Ovary (tissue), 9 donors: ENCODE data around the gene KIZ. TPM values are rescaled to one million over a fixed set of nuclear protein-coding genes. Genes with fewer than 3 reads are reported as not detected.
A peak's percentile ranks its signal among the peaks of the same experiment; 100 is the strongest.

Experiments
- DNase-seq, 5 donors: peaks; one replicate each; pipeline ENCODE4 v3.0.0-alpha.2; 2019 to 2020
- H3K27ac ChIP-seq, 2 donors: fragments of 200-600 bp; one replicate each; pipeline versions ENCODE4 v1.5.1 to v1.8.0; 2019 to 2022
- H3K27me3 ChIP-seq: fragments of 200-600 bp; one replicate; pipeline ENCODE4 v1.8.0; 2022
- H3K36me3 ChIP-seq: fragments of 200-600 bp; sonication (generic); one replicate; pipeline ENCODE4 v1.5.1; 2019
- H3K4me1 ChIP-seq: one replicate; pipeline ENCODE4 v1.8.1; 2013; ENCODE audit warnings: mild to moderate bottlenecking, moderate library complexity; ENCODE audit not compliant: insufficient read depth
- H3K4me3 ChIP-seq: fragments of 200-600 bp; sonication (generic); one replicate; pipeline ENCODE4 v1.5.1; 2017
- H3K9me3 ChIP-seq, 2 donors: fragments of 200-600 bp in 1 of 2; sonication (generic) in 1 of 2; one replicate each; pipeline versions ENCODE4 v1.5.1 to v1.8.1; 2013 to 2019; ENCODE audit warnings: mild to moderate bottlenecking in 1 of 2, moderate library complexity in 1 of 2
- EP300 ChIP-seq: sonication (generic); formaldehyde crosslinking; IDR thresholded peaks from one replicate; pipeline ENCODE4 v1.6.1; 2017; ENCODE audit warnings: antibody characterized with exemption
- POLR2A ChIP-seq: fragments of 450-650 bp; IDR thresholded peaks from one replicate; pipeline ENCODE4 v1.6.1; 2017; ENCODE audit warnings: antibody characterized with exemption, mild to moderate bottlenecking, moderate library complexity
- WGBS, 3 donors: extraction: QIAGEN DNeasy Blood & Tissue Kit in 1 of 3; methylation state at CpG; one replicate each; pipeline versions ENCODE4 v1.1.5 to v1.1.7; 2013 to 2017; 5-methylcytosine and 5-hydroxymethylcytosine counted together
- intact Hi-C, 4 donors: fragments of 100-400 bp; cut with DNase I; formaldehyde crosslinking; loops; one replicate each; pipeline versions ENCODE4 v1.11.0 to v1.15.1; 2022 to 2023
- polyA plus RNA-seq, 2 donors: library from polyadenylated mRNA; stranded (reverse); fragments of 200-250 nt in 1 of 2; fragments of 350-450 nt in 1 of 2; fragmentation: Illumina TruSeq in 1 of 2; extraction: RNeasy Lipid Tissue Mini Kit (QIAGEN cat#74804) in 1 of 2; gene quantifications; one replicate each; pipeline ENCODE4 v1.2.3, GENCODE V29; 2013 to 2014
- total RNA-seq, 7 donors: library from RNA; depleted of rRNA in 2 of 7; stranded (reverse); fragments of >200 nt in 2 of 7; fragmentation: NEBNext Ultra II Directional in 3 of 7; extraction: Animal tissue kit (Norgen Biotek cat#: 25700) in 3 of 7; gene quantifications; one replicate each; pipeline versions ENCODE4 v1.1.0 to v1.2.4, GENCODE V29; 2016 to 2023
- TF ChIP-seq, protein P1 (sequence below), 3 donors: fragments of 450-650 bp in 2 of 3; fragments of 200-600 bp in 1 of 3; IDR thresholded peaks; one replicate each; pipeline versions ENCODE4 v1.5.1 to v1.8.0; 2016 to 2022; ENCODE audit warnings: antibody characterized with exemption in 3 of 3, mild to moderate bottlenecking in 1 of 3
- donor health status: DM: no; HTN: no; CAD: no; lungs with moderate emphysema.
- donor health status: DM: no; HTN: no; CAD: no.
- donor health status: Bipolar disorder and iron deficiency.
- donor health status: DM: yes; HTN: yes; CAD: no.
- donor health status: DM: no; HTN: no; CAD: no.
- donor health status: DM: yes; HTN: yes; CAD: no.

KIZ gene
- total and polyA plus RNA-seq, 9 donors, result 20.5 to 59.5 (median 42.1) TPM

DNA sequence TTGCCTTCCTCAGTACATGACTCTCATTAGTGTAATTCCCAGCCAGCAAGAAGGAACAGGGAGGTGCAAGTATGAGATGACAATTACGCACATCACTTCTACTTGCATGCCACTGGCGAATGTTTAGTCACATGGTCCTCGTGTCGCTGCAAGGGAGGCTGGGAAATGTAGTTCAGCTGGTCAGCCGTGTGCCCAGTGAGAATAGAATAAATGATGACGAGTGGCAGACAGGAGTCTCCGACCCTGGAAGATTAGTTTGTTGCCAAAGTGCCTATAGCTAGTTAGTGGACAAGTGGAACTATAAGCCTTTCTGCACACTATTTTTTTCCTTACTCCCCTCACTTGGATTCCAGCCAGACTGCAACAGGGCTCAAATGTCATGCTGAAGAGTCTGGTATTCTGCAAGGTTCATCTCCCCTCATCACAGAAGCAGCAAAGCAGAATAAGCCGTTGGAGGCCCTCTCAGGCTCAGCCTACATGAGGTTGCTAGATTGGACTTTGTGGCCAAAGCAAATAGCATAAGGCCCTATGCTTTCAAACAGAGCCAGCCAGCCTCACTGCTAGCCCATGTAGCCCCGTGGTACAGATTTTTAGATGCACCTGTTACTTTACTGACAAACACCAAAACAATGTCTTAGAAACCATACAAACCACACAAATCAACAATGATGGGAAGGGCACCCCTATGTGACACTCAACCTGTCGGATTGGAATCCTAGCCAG lies 29.4 kb upstream of the KIZ start:
- no peaks in the 10 kb centered on the region for H3K27me3 ChIP-seq
- H3K27ac ChIP-seq, result no peak overlapping the region
- H3K36me3 ChIP-seq, result no peaks in the 10 kb centered on the region
- no peak for TF ChIP-seq EP300
- no peak for TF ChIP-seq POLR2A
- TF ChIP-seq, protein P1, sequence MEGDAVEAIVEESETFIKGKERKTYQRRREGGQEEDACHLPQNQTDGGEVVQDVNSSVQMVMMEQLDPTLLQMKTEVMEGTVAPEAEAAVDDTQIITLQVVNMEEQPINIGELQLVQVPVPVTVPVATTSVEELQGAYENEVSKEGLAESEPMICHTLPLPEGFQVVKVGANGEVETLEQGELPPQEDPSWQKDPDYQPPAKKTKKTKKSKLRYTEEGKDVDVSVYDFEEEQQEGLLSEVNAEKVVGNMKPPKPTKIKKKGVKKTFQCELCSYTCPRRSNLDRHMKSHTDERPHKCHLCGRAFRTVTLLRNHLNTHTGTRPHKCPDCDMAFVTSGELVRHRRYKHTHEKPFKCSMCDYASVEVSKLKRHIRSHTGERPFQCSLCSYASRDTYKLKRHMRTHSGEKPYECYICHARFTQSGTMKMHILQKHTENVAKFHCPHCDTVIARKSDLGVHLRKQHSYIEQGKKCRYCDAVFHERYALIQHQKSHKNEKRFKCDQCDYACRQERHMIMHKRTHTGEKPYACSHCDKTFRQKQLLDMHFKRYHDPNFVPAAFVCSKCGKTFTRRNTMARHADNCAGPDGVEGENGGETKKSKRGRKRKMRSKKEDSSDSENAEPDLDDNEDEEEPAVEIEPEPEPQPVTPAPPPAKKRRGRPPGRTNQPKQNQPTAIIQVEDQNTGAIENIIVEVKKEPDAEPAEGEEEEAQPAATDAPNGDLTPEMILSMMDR (IDR thresholded peaks at IDR 0.05), result no peak
- no peak overlapping the region for H3K4me3 ChIP-seq
- 30 to 40% (median 31%) methylated on average over 10 of the region's 10 CpGs for WGBS, 3 donors
- intact Hi-C loops, result no loop called here
- no peaks in the 10 kb centered on the region for H3K9me3 ChIP-seq
- no peak for DNase-seq
- no peaks in the 10 kb centered on the region for H3K4me1 ChIP-seq

DNA sequence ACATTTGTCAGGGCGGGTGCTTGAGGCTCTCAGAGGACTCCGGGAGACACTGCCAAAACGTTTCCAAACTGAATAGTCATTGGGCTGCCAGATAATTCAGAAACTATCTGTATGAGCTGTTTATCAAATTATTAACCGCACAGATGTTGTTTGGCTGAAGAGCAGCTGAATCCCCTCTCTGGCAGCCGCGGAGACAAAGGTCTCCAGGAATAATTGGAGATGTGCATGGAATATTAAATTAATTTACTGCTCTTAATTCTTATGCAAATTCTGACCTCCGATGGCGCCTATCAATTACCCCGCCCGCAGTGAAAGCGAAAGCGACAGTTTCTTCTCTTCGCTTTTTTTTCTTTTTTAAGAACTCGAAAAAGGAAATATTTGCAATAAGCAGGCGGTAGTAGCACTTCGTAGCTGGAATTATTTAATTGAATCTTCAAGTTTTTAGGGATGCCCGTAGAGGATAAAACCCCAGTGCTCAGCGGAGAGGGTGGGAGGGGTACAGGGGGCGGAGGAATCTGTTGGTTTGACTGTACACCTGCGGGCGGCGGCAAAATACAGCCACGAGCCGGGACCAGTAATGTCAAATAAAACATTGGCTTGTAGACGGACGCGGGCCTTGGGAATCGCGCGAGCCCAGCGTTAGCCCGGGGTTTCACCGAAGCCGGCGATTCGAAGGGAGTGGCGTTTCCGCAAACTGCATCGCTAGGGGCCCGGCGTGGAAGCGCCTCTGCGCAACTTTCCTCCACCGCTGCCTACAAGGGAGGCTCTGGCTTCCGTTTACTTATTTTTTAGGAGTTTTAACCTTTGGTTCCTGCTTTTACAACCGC lies 25.9 kb upstream of the KIZ start:
- peaks cover 4% of the 10 kb centered on the region for H3K27me3 ChIP-seq
- peak overlapping the region; percentile 4 for H3K4me3 ChIP-seq
- 5 to 6% (median 5%) methylated on average over 45 to 46 of the region's 46 CpGs for WGBS, 3 donors
- H3K36me3 ChIP-seq, result no peaks in the 10 kb centered on the region
- DNase-seq, result peak in 1 of 5 donors; percentile 17
- no peaks in the 10 kb centered on the region for H3K9me3 ChIP-seq
- peaks cover 3% of the 10 kb centered on the region for H3K4me1 ChIP-seq
- TF ChIP-seq POLR2A, result no peak
- no peak for TF ChIP-seq EP300
- TF ChIP-seq, protein P1 (IDR thresholded peaks at IDR 0.05), result no peak
- intact Hi-C loops, result no loop called here
- H3K27ac ChIP-seq, result no peak overlapping the region

DNA sequence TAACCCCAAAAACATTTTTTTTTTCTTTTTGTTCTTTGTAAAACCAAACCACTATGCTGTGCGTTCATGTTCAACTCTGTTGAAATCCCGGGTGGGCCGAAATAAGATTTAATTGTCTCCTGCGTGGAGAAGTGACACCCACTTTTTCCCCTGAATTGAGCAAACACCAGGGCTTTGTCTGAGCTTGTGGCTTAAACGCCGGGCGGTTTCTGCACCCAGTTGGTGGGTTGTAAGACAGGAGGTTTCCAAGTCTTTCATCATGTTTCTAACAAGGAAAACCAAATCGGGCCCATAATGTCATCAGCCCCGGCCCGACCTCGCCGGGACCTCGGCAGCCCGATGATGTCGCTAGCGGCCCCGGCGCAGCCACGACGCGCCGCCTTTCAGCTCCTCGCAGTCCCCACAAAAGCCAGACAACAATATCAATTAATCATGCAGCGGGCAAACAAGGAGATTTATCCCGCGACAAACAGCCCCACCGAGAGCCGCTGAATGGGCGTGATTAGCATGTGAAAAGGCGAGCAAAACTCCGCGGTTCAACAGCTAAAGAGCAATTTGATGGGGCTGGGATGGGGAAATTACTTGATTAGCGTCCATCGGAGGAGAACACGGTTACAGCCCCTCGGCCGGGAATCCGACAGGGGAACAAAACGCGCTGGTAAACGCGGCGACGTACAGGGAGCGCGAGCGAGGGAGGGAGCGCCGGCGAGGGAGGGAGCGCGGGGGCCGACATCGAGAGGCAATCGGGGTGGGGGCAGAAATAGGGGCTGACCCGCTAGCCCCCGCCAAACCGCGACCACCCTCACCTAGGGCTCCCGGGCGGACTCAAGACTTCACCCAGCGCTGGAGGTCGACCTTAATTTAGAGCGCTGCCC lies 25.1 kb upstream of the KIZ start:
- Histone ChIP-seq H3K9me3 (no peaks in the 10 kb centered on the region), H3K27me3 (peaks cover 4% of the 10 kb centered on the region), H3K4me1 (peaks cover 3% of the 10 kb centered on the region), H3K4me3 (peak overlapping the region; percentile 4), H3K27ac (no peak overlapping the region), H3K36me3 (no peaks in the 10 kb centered on the region)
- 4 to 6% (median 5%) methylated on average over 60 to 64 of the region's 64 CpGs for WGBS, 3 donors
- TF ChIP-seq, protein P1 (IDR thresholded peaks at IDR 0.05), result no peak
- TF ChIP-seq POLR2A (no peak), EP300 (no peak)
- no peak for DNase-seq
- intact Hi-C loops, result no loop called here

DNA sequence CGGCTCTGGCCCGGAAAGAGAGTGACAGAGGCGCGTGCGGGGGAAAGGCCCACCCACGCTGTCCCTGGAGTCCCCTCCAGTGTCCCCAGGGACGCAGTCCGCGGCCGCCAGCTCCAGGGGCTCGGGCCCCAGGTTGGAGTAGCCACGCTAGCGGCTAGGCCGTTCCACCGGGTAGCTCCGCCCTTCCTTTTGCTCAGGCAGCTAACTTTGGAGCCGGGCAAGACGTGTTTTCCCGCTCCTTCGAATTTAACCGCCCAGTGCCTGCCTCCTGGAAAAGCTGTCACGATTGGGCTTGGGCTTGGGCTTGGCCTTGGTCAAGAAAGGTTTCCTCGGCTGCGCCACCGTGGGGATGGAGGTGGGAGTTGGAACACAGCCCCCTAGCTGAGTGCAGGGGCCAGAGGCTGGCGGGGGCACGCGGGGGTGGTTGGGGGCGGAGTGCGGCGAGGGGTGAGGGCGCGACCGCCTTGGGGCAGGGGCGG lies 24.4 kb upstream of the KIZ start:
- Histone ChIP-seq H3K27me3 (peaks cover 4% of the 10 kb centered on the region), H3K9me3 (no peaks in the 10 kb centered on the region), H3K27ac (no peak overlapping the region), H3K36me3 (no peaks in the 10 kb centered on the region), H3K4me3 (no peak overlapping the region), H3K4me1 (peaks cover 3% of the 10 kb centered on the region)
- intact Hi-C loops, result no loop called here
- 1 to 4% (median 4%) methylated on average over 23 to 35 of the region's 35 CpGs for WGBS, 3 donors
- TF ChIP-seq, protein P1 (IDR thresholded peaks at IDR 0.05), result no peak
- no peak for TF ChIP-seq EP300
- no peak for TF ChIP-seq POLR2A
- no peak for DNase-seq
